Neural cell (in vitro differentiated cells): ENCODE results near the gene INPP5D. TPM values are rescaled to one million over a fixed set of nuclear protein-coding genes. Genes with fewer than 3 reads are reported as not detected.

Source experiments
- H2AFZ ChIP-seq: fragments of 200-600, 300-800 bp; sonication (generic), shearing (Covaris generic); 2 replicates; pipeline ENCODE4 v1.6.0; 2014; ENCODE audit warnings: low read depth, mild to moderate bottlenecking, antibody characterized with exemption, low read length, moderate library complexity
- H3F3A ChIP-seq: fragments of 200-600 bp; shearing (Covaris generic); 2 replicates; pipeline ENCODE4 v1.6.1; 2016; ENCODE audit warnings: mild to moderate bottlenecking, moderate library complexity, mixed read lengths, antibody characterized with exemption, low read length; ENCODE audit not compliant: insufficient read depth, poor library complexity, severe bottlenecking
- H3K27ac ChIP-seq: fragments of 200-600, 300-800 bp; sonication (generic), shearing (Covaris generic); 2 replicates; pipeline ENCODE4 v1.5.1; 2014; ENCODE audit warnings: mild to moderate bottlenecking, low read length, moderate library complexity
- H3K27me3 ChIP-seq: fragments of 300-800, 200-600 bp; sonication (generic), shearing (Covaris generic); 2 replicates; pipeline ENCODE4 v1.6.0; 2014; ENCODE audit warnings: mild to moderate bottlenecking, low read depth, low read length, moderate library complexity; ENCODE audit not compliant: insufficient read depth
- H3K36me3 ChIP-seq: fragments of 300-800, 200-600 bp; sonication (generic), shearing (Covaris generic); 2 replicates; pipeline ENCODE4 v1.5.1; 2014; ENCODE audit warnings: mild to moderate bottlenecking, antibody characterized with exemption, low read length, moderate library complexity; ENCODE audit not compliant: insufficient read depth
- H3K4me2 ChIP-seq: fragments of 300-800, 200-600 bp; sonication (generic), shearing (Covaris generic); 2 replicates; pipeline ENCODE4 v1.6.0; 2014; ENCODE audit warnings: mild to moderate bottlenecking, low read length
- H3K4me3 ChIP-seq: fragments of 300-800, 200-600 bp; sonication (generic), shearing (Covaris generic); 2 replicates; pipeline ENCODE4 v1.5.1; 2014; ENCODE audit warnings: mild to moderate bottlenecking, low read length, moderate library complexity
- H3K79me2 ChIP-seq: fragments of 200-600 bp; shearing (Covaris generic); replicated peaks from 2 replicates; pipeline ENCODE4 v1.6.0; 2014; ENCODE audit warnings: mild to moderate bottlenecking, low read length, moderate library complexity; ENCODE audit not compliant: insufficient read depth
- H3K9ac ChIP-seq: fragments of 300-800, 200-600 bp; sonication (generic), shearing (Covaris generic); 2 replicates; pipeline ENCODE4 v1.6.1; 2016; ENCODE audit warnings: mild to moderate bottlenecking, low read length, mixed read lengths
- H3K9me2 ChIP-seq: fragments of 200-600 bp; shearing (Covaris generic); 2 replicates; pipeline ENCODE4 v1.6.1; 2016; ENCODE audit warnings: mild to moderate bottlenecking, low read length, mixed read lengths; ENCODE audit not compliant: insufficient read depth
- H3K9me3 ChIP-seq: fragments of 200-600, 300-800 bp; sonication (generic), shearing (Covaris generic); 2 replicates; pipeline ENCODE4 v1.6.1; 2016; ENCODE audit warnings: mild to moderate bottlenecking, mixed run types, low read length, moderate library complexity, mixed read lengths
- H4K20me1 ChIP-seq: fragments of 200-600 bp; shearing (Covaris generic); 2 replicates; pipeline ENCODE4 v1.6.1; 2016; ENCODE audit warnings: mild to moderate bottlenecking, mixed run types; ENCODE audit not compliant: insufficient read depth
- EZH2 ChIP-seq: fragments of 200-600, 300-800 bp; shearing (Covaris generic), sonication (generic); IDR thresholded peaks from 2 replicates; pipeline ENCODE4 v1.6.1; 2014; ENCODE audit warnings: antibody characterized with exemption, low read length, borderline replicate concordance, mild to moderate bottlenecking; ENCODE audit not compliant: insufficient read depth, poor library complexity, severe bottlenecking
- MXI1 ChIP-seq: fragments of 450-650 bp; conservative IDR thresholded peaks from 2 replicates; pipeline ENCODE4 v1.6.1; 2014; ENCODE audit warnings: antibody characterized with exemption, mild to moderate bottlenecking; ENCODE audit not compliant: poor library complexity, severe bottlenecking
- POLR2AphosphoS5 ChIP-seq: IDR thresholded peaks from 2 replicates; pipeline ENCODE4 v1.6.1; 2012
- RAD21 ChIP-seq: fragments of 450-650 bp; conservative IDR thresholded peaks from 2 replicates; pipeline ENCODE4 v1.6.1; 2014; ENCODE audit warnings: antibody characterized with exemption, mild to moderate bottlenecking, moderate library complexity
- REST ChIP-seq: IDR thresholded peaks from 2 replicates; pipeline ENCODE4 v1.6.1; 2012; ENCODE audit warnings: borderline replicate concordance
- SMC3 ChIP-seq: fragments of 450-650 bp; conservative IDR thresholded peaks from 2 replicates; pipeline ENCODE4 v1.6.1; 2014; ENCODE audit warnings: antibody characterized with exemption, mild to moderate bottlenecking, moderate library complexity; ENCODE audit not compliant: poor library complexity
- polyA plus RNA-seq: library from polyadenylated mRNA; depleted of rRNA; stranded (reverse); fragments of >200 nt; gene quantifications from 2 replicates; pipeline ENCODE4 v1.2.3, GENCODE V29; 2014

The INPP5D gene
- polyA plus RNA-seq, 1 donor from 2014 or later: not detected

GRCh38 chr2:233107831-233108300, 47.7 kb downstream of the INPP5D start:
- H3K79me2 ChIP-seq: no peaks in the 10 kb centered on the region
- TF ChIP-seq RAD21: no peak
- no peak for TF ChIP-seq REST
- no peak overlapping the region for H3K4me2 ChIP-seq
- H4K20me1 ChIP-seq: no peaks in the 10 kb centered on the region
- no peak overlapping the region for H3K9ac ChIP-seq
- H3K9me3 ChIP-seq: no peaks in the 10 kb centered on the region
- no peaks in the 10 kb centered on the region for H3K27me3 ChIP-seq
- no peaks in the 10 kb centered on the region for H3K36me3 ChIP-seq
- H3K27ac ChIP-seq: no peak overlapping the region
- H3F3A ChIP-seq: no peaks in the 10 kb centered on the region
- no peak overlapping the region for H3K4me3 ChIP-seq
- no peaks in the 10 kb centered on the region for H3K9me2 ChIP-seq
- H2AFZ ChIP-seq: no peak overlapping the region

- H3K9ac ChIP-seq: no peak overlapping the region
- H3K27ac ChIP-seq: no peak overlapping the region
- no peaks in the 10 kb centered on the region for H3K36me3 ChIP-seq
- no peaks in the 10 kb centered on the region for H3K9me2 ChIP-seq
- no peaks in the 10 kb centered on the region for H4K20me1 ChIP-seq
- no peaks in the 10 kb centered on the region for H3K79me2 ChIP-seq
- no peak overlapping the region for H3K4me2 ChIP-seq
- H3K4me3 ChIP-seq: no peak overlapping the region
- H3K9me3 ChIP-seq: no peaks in the 10 kb centered on the region
- H2AFZ ChIP-seq: no peak overlapping the region
- TF ChIP-seq EZH2 (no peak), SMC3 (no peak), REST (no peak), MXI1 (no peak), POLR2AphosphoS5 (no peak)
- no peaks in the 10 kb centered on the region for H3K27me3 ChIP-seq
- no peaks in the 10 kb centered on the region for H3F3A ChIP-seq
Observed at GRCh38 chr2:233108611-233109490, 48.7 kb downstream of the INPP5D start.
